HL-60 (cell line): ENCODE measurements around the gene CAMK2G.

Experiments used
- CTCF ChIP-seq: IDR thresholded peaks from one replicate; pipeline ENCODE4 v1.5.1; 2011; ENCODE audit warnings: low read length, control low read depth, inconsistent platforms; ENCODE audit not compliant: insufficient read depth
- POLR2AphosphoS5 ChIP-seq: IDR thresholded peaks from 2 replicates; pipeline ENCODE4 v1.6.1; 2012; ENCODE audit warnings: low read depth

- TF ChIP-seq CTCF = no peak
- no peak for TF ChIP-seq POLR2AphosphoS5
Observed at GRCh38 chr10:73814276-73814895, 60.0 kb downstream of the CAMK2G start.
